OCI-LY1 (cell line): Measurements from ENCODE around the gene SLIT3.

Experiments
- H2AFZ ChIP-seq: fragments of 200-600 bp; sonication (generic), shearing (Covaris generic); 2 replicates; pipeline ENCODE4 v1.6.0; 2014; ENCODE audit warnings: antibody characterized with exemption, mild to moderate bottlenecking, low read length
- H3F3A ChIP-seq: fragments of 200-600 bp; sonication (generic), shearing (Covaris generic); 2 replicates; pipeline ENCODE4 v1.6.0; 2014; ENCODE audit warnings: mild to moderate bottlenecking, antibody characterized with exemption, low read length, moderate library complexity; ENCODE audit not compliant: insufficient read depth
- H3K27ac ChIP-seq: fragments of 200-600 bp; sonication (generic); 2 replicates; pipeline ENCODE4 v1.5.1; 2014; ENCODE audit warnings: low read length, mixed run types, mild to moderate bottlenecking, low read depth; ENCODE audit not compliant: poor library complexity, severe bottlenecking
- H3K27me3 ChIP-seq: fragments of 200-600 bp; sonication (generic); 2 replicates; pipeline ENCODE4 v1.6.0; 2014; ENCODE audit warnings: antibody characterized with exemption, mild to moderate bottlenecking, low read length, moderate library complexity; ENCODE audit not compliant: insufficient read depth
- H3K36me3 ChIP-seq: fragments of 200-600 bp; sonication (generic); 2 replicates; pipeline ENCODE4 v1.6.1; 2014; ENCODE audit warnings: mild to moderate bottlenecking, antibody characterized with exemption, low read length, moderate library complexity, mixed read lengths; ENCODE audit not compliant: insufficient read depth
- H3K4me1 ChIP-seq: fragments of 200-600 bp; sonication (generic); 2 replicates; pipeline ENCODE4 v1.5.1; 2014; ENCODE audit warnings: mild to moderate bottlenecking, low read length, moderate library complexity; ENCODE audit not compliant: insufficient read depth, severe bottlenecking
- H3K4me2 ChIP-seq: fragments of 200-600 bp; sonication (generic), shearing (Covaris generic); 2 replicates; pipeline ENCODE4 v1.6.1; 2014; ENCODE audit warnings: low read length
- H3K4me3 ChIP-seq: fragments of 200-600 bp; sonication (generic); 2 replicates; pipeline ENCODE4 v1.5.1; 2014; ENCODE audit warnings: low read length, low read depth, mild to moderate bottlenecking, mixed read lengths; ENCODE audit not compliant: poor library complexity, severe bottlenecking
- H3K79me2 ChIP-seq: fragments of 200-600 bp; shearing (Covaris generic); 2 replicates; pipeline ENCODE4 v1.6.1; 2016; ENCODE audit warnings: mixed run types, low read length, mixed read lengths; ENCODE audit not compliant: insufficient read depth
- H3K9ac ChIP-seq: fragments of 200-600 bp; sonication (generic), shearing (Covaris generic); 2 replicates; pipeline ENCODE4 v1.6.1; 2014; ENCODE audit warnings: mild to moderate bottlenecking, low read length, mixed read lengths
- H3K9me2 ChIP-seq: fragments of 200-600 bp; sonication (generic), shearing (Covaris generic); 2 replicates; pipeline ENCODE4 v1.6.1; 2014; ENCODE audit warnings: low read depth, mild to moderate bottlenecking, low read length, mixed read lengths
- H3K9me3 ChIP-seq: fragments of 200-600 bp; shearing (Covaris generic); 2 replicates; pipeline ENCODE4 v1.6.1; 2014; ENCODE audit warnings: low read length, mixed read lengths
- H4K20me1 ChIP-seq: fragments of 200-600 bp; sonication (generic), shearing (Covaris generic); 2 replicates; pipeline ENCODE4 v1.6.0; 2016; ENCODE audit warnings: mild to moderate bottlenecking, low read length; ENCODE audit not compliant: insufficient read depth
- CTCF ChIP-seq: fragments of 200-600 bp; sonication (generic), shearing (Covaris generic); IDR thresholded peaks from 2 replicates; pipeline ENCODE4 v1.5.1; 2017; ENCODE audit warnings: mild to moderate bottlenecking, antibody characterized with exemption, low read length, moderate library complexity, mixed read lengths
- EZH2 ChIP-seq: fragments of 200-600 bp; sonication (generic), shearing (Covaris generic); IDR thresholded peaks from 2 replicates; pipeline ENCODE4 v1.8.0; 2017; ENCODE audit warnings: borderline replicate concordance, mixed run types, mild to moderate bottlenecking, antibody characterized with exemption, low read length, moderate library complexity, mixed read lengths

SLIT3 gene

GRCh38 chr5:168771678-168772077 lies 529.3 kb downstream of the SLIT3 start:
- no peaks in the 10 kb centered on the region for H3F3A ChIP-seq
- no peak for TF ChIP-seq CTCF
- no peak for TF ChIP-seq EZH2
- H4K20me1 ChIP-seq = no peaks in the 10 kb centered on the region
- no peaks in the 10 kb centered on the region for H3K79me2 ChIP-seq
- H3K4me2 ChIP-seq = no peak overlapping the region
- no peak overlapping the region for H3K4me3 ChIP-seq
- H3K4me1 ChIP-seq = no peaks in the 10 kb centered on the region
- no peak overlapping the region for H3K27ac ChIP-seq
- H3K9me2 ChIP-seq = no peaks in the 10 kb centered on the region
- no peaks in the 10 kb centered on the region for H3K9me3 ChIP-seq
- no peak overlapping the region for H2AFZ ChIP-seq
- no peak overlapping the region for H3K9ac ChIP-seq
- no peaks in the 10 kb centered on the region for H3K36me3 ChIP-seq
- peaks cover 11% of the 10 kb centered on the region; the same call in 1 of the 2 replicates for H3K27me3 ChIP-seq

- Histone ChIP-seq H3K27ac (no peak overlapping the region), H3K4me1 (no peaks in the 10 kb centered on the region), H3F3A (no peaks in the 10 kb centered on the region), H3K4me3 (no peak overlapping the region), H3K9ac (no peak overlapping the region), H3K36me3 (no peaks in the 10 kb centered on the region), H3K27me3 (peaks cover 11% of the 10 kb centered on the region; the same call in 1 of the 2 replicates), H3K9me2 (no peaks in the 10 kb centered on the region), H2AFZ (no peak overlapping the region), H3K4me2 (no peak overlapping the region), H3K9me3 (no peaks in the 10 kb centered on the region), H3K79me2 (no peaks in the 10 kb centered on the region), H4K20me1 (no peaks in the 10 kb centered on the region)
- TF ChIP-seq EZH2 = no peak
- no peak for TF ChIP-seq CTCF
Observed at GRCh38 chr5:168770996-168771395, 529.9 kb downstream of the SLIT3 start.

- H3K4me1 ChIP-seq = no peaks in the 10 kb centered on the region
- no peaks in the 10 kb centered on the region for H3K79me2 ChIP-seq
- no peaks in the 10 kb centered on the region for H3K36me3 ChIP-seq
- peaks cover 11% of the 10 kb centered on the region; the same call in 1 of the 2 replicates for H3K27me3 ChIP-seq
- no peak overlapping the region for H3K27ac ChIP-seq
- no peak for TF ChIP-seq EZH2
- no peak overlapping the region for H2AFZ ChIP-seq
- H3F3A ChIP-seq = no peaks in the 10 kb centered on the region
- no peaks in the 10 kb centered on the region for H4K20me1 ChIP-seq
- H3K9me2 ChIP-seq = no peaks in the 10 kb centered on the region
- no peaks in the 10 kb centered on the region for H3K9me3 ChIP-seq
- no peak overlapping the region for H3K4me3 ChIP-seq
- H3K9ac ChIP-seq = no peak overlapping the region
- no peak overlapping the region for H3K4me2 ChIP-seq
Observed at GRCh38 chr5:168770036-168770498, 530.9 kb downstream of the SLIT3 start.

GRCh38 chr5:168768172-168768571 lies 532.8 kb downstream of the SLIT3 start:
- TF ChIP-seq EZH2 (no peak), CTCF (no peak)
- Histone ChIP-seq H3K4me3 (no peak overlapping the region), H3K4me1 (no peaks in the 10 kb centered on the region), H3K9me3 (no peaks in the 10 kb centered on the region), H3K9me2 (no peaks in the 10 kb centered on the region), H3K79me2 (no peaks in the 10 kb centered on the region), H3K27me3 (peaks cover 11% of the 10 kb centered on the region; the same call in 1 of the 2 replicates), H3K4me2 (no peak overlapping the region), H3F3A (no peaks in the 10 kb centered on the region), H3K27ac (no peak overlapping the region), H3K36me3 (no peaks in the 10 kb centered on the region), H4K20me1 (no peaks in the 10 kb centered on the region), H3K9ac (no peak overlapping the region), H2AFZ (no peak overlapping the region)
